GM20000 (cell line): ENCODE measurements around the gene ERMP1.

Source experiments
- DNase-seq: peaks from one replicate; pipeline ENCODE4 v3.0.0; 2012; ENCODE audit warnings: low spot score
- CTCF ChIP-seq: IDR thresholded peaks from 2 replicates; pipeline ENCODE4 v1.5.1; 2012; ENCODE audit warnings: mild to moderate bottlenecking, control low read depth; ENCODE audit errors: extremely low read depth, missing control alignments

The ERMP1 gene

GRCh38 chr9:5845157-5845531 is 12.2 kb upstream of the ERMP1 start:
- no peak for DNase-seq
- TF ChIP-seq CTCF: no peak

GRCh38 chr9:5843794-5844471 is 11.0 kb upstream of the ERMP1 start:
- DNase-seq: no peak
- TF ChIP-seq CTCF: no peak

- no peak for TF ChIP-seq CTCF
- no peak for DNase-seq
Observed at GRCh38 chr9:5842929-5843793, 10.2 kb upstream of the ERMP1 start.

GRCh38 chr9:5841771-5842573 is 9.1 kb upstream of the ERMP1 start:
- DNase-seq: no peak
- TF ChIP-seq CTCF: no peak

- no peak for TF ChIP-seq CTCF
- no peak for DNase-seq
Observed at GRCh38 chr9:5840788-5841187, 7.9 kb upstream of the ERMP1 start.

GRCh38 chr9:5839572-5839902 is 6.6 kb upstream of the ERMP1 start:
- TF ChIP-seq CTCF: no peak
- DNase-seq: no peak
